PC-9 (cell line): ENCODE results near the gene ARAP3. TPM values are rescaled to one million over a fixed set of nuclear protein-coding genes. Genes with fewer than 3 reads are reported as not detected.
"Not testable (repeated sequence)": the region's sequence is repeated elsewhere in the genome, so short reads cannot be mapped to it uniquely, and the experiment has no call there.

ENCODE experiments used
- BruUV-seq: library from RNA; stranded (reverse); fragments of 400-500 nt; replicated peaks from 2 replicates; lab custom pipeline; 2021; lab: Mats Ljungman, UMichigan
- CTCF ChIA-PET: fragments of 300-600 bp; sonication (Branson Sonifier 250); formaldehyde crosslinking; loops from one replicate; lab custom pipeline; 2022; ENCODE audit warnings: antibody characterized with exemption; lab: Charles Lee
- POLR2A ChIA-PET: fragments of 300-600 bp; sonication (Branson Sonifier 250); formaldehyde crosslinking; loops from one replicate; lab custom pipeline; 2022; ENCODE audit warnings: antibody characterized with exemption; ENCODE audit not compliant: unreplicated experiment; lab: Charles Lee
- DNase-seq, 2 experiments: peaks; one replicate each; pipeline versions ENCODE4 v3.0.0 to v3.0.0-alpha.2; 2015 to 2022; ENCODE audit warnings: mixed read lengths in 1 of 2
- H2AFZ ChIP-seq: fragments of 200-600 bp; sonication (generic); 2 replicates; pipeline ENCODE4 v1.8.1; 2017; ENCODE audit warnings: antibody characterized with exemption
- H3F3A ChIP-seq: fragments of 200-600 bp; sonication (generic); 2 replicates; pipeline ENCODE4 v1.8.1; 2017; ENCODE audit warnings: antibody characterized with exemption, mild to moderate bottlenecking, low read depth; ENCODE audit not compliant: insufficient read depth
- H3K27ac ChIP-seq: fragments of 200-600 bp; sonication (generic); 2 replicates; pipeline ENCODE4 v1.6.1; 2016; ENCODE audit warnings: mixed run types
- H3K27me3 ChIP-seq: fragments of 200-600 bp; sonication (generic); 2 replicates; pipeline ENCODE4 v1.6.1; 2016; ENCODE audit warnings: low read depth, mixed run types; ENCODE audit not compliant: insufficient read depth
- H3K36me3 ChIP-seq: fragments of 200-600 bp; sonication (generic); 2 replicates; pipeline ENCODE4 v1.6.1; 2016; ENCODE audit warnings: low read depth, mixed run types
- H3K4me1 ChIP-seq: fragments of 200-600 bp; sonication (generic); replicated peaks from 2 replicates; pipeline ENCODE4 v1.6.1; 2016; ENCODE audit warnings: mixed run types; ENCODE audit not compliant: insufficient read depth
- H3K4me2 ChIP-seq: fragments of 200-600 bp; sonication (generic); 2 replicates; pipeline ENCODE4 v1.6.1; 2017; ENCODE audit warnings: mixed run types
- H3K4me3 ChIP-seq: fragments of 200-600 bp; sonication (generic); 2 replicates; pipeline ENCODE4 v1.6.1; 2016; ENCODE audit warnings: mixed run types
- H3K79me2 ChIP-seq: fragments of 200-600 bp; sonication (generic); 2 replicates; pipeline ENCODE4 v1.6.1; 2017; ENCODE audit warnings: low read depth, mixed run types
- H3K9me2 ChIP-seq: fragments of 200-600 bp; sonication (generic); 2 replicates; pipeline ENCODE4 v1.8.1; 2017; ENCODE audit warnings: mild to moderate bottlenecking; ENCODE audit not compliant: insufficient read depth
- H3K9me3 ChIP-seq: fragments of 200-600 bp; sonication (generic); 2 replicates; pipeline ENCODE4 v1.8.1; 2016; ENCODE audit warnings: low read depth; ENCODE audit not compliant: insufficient read depth
- H4K20me1 ChIP-seq: fragments of 200-600 bp; sonication (generic); 2 replicates; pipeline ENCODE4 v1.8.1; 2017; ENCODE audit not compliant: insufficient read depth
- EZH2 ChIP-seq: fragments of 200-600 bp; sonication (generic); IDR thresholded peaks from 2 replicates; pipeline ENCODE4 v1.8.0; 2017; ENCODE audit warnings: antibody characterized with exemption, low read depth
- intact Hi-C: fragments of 100-400 bp; cut with micrococcal nuclease; formaldehyde crosslinking; loops from one replicate; pipeline ENCODE4 v1.10.0; 2022; ENCODE audit not compliant: unreplicated experiment
- total RNA-seq: library from RNA; stranded (reverse); gene quantifications from 2 replicates; pipeline ENCODE4 v1.2.3, GENCODE V29; 2021
- TF ChIP-seq, protein P1 (sequence below): fragments of 200-600 bp; sonication (generic); conservative IDR thresholded peaks from 2 replicates; pipeline ENCODE4 v1.6.1; 2017; ENCODE audit warnings: mixed run types, antibody characterized with exemption, mild to moderate bottlenecking, moderate library complexity

ARAP3 gene
- total RNA-seq, 1 experiment from 2014 or later, result 28.0 TPM

DNA sequence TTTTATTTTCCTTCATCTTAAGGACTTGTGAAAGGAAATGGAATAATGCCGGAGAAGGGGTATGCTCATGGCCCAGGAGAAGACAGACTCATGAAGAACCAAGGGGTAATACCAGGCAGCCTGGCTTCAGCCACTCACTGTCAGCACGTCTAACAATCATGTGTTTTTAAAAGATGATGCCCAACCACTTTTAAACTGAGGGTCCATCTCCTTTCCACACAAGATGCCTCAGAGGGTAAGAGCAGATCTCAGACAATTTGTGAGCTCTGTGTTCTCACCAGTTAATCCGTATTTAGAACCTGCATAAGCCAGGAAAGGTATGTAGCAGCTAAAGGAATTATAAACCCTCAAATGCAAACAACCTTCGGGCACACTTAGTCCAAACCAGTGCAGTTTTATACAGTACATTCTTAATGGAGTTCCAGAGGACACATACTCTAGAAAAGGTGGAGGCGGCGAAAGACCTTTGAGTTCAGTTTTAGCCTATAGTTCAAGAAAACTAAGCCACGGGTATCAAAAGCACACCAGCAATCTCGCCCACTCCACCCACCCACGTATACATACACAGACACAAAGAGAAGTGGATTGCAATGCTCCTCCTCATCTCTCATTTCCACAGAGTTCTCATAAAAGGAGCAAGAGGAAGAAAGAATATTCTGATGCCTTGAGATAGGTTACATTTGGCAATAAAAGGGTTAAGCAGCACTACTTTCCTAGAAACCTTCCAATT, 65.9 kb downstream of the ARAP3 start:
- ChIA-PET POLR2A (interaction anchor here (0.6 to 0.7 kb wide), 2 partner anchors 12 to 1133 kb away, joined by 5 to 16 read pairs; no protein-coding TSS in a partner anchor), CTCF (no interaction called here)
- BruUV-seq, result no TSS peak
- H3K36me3 ChIP-seq, result peaks cover 14% of the 10 kb centered on the region
- DNase-seq, result no peak
- H3F3A ChIP-seq, result peaks cover 37% of the 10 kb centered on the region
- H3K4me2 ChIP-seq, result peak overlapping the region; percentile 91
- peaks cover 66% of the 10 kb centered on the region for H3K79me2 ChIP-seq
- no peaks in the 10 kb centered on the region for H3K27me3 ChIP-seq
- H2AFZ ChIP-seq, result no peak overlapping the region
- no peak overlapping the region for H3K4me3 ChIP-seq
- H4K20me1 ChIP-seq, result peaks cover 37% of the 10 kb centered on the region
- H3K27ac ChIP-seq, result no peak overlapping the region
- H3K9me2 ChIP-seq, result no peaks in the 10 kb centered on the region
- intact Hi-C loops, result no loop called here
- H3K9me3 ChIP-seq, result no peaks in the 10 kb centered on the region
- peaks cover 18% of the 10 kb centered on the region for H3K4me1 ChIP-seq
- TF ChIP-seq, protein P1, sequence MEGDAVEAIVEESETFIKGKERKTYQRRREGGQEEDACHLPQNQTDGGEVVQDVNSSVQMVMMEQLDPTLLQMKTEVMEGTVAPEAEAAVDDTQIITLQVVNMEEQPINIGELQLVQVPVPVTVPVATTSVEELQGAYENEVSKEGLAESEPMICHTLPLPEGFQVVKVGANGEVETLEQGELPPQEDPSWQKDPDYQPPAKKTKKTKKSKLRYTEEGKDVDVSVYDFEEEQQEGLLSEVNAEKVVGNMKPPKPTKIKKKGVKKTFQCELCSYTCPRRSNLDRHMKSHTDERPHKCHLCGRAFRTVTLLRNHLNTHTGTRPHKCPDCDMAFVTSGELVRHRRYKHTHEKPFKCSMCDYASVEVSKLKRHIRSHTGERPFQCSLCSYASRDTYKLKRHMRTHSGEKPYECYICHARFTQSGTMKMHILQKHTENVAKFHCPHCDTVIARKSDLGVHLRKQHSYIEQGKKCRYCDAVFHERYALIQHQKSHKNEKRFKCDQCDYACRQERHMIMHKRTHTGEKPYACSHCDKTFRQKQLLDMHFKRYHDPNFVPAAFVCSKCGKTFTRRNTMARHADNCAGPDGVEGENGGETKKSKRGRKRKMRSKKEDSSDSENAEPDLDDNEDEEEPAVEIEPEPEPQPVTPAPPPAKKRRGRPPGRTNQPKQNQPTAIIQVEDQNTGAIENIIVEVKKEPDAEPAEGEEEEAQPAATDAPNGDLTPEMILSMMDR, result no peak
- no peak for TF ChIP-seq EZH2

DNA sequence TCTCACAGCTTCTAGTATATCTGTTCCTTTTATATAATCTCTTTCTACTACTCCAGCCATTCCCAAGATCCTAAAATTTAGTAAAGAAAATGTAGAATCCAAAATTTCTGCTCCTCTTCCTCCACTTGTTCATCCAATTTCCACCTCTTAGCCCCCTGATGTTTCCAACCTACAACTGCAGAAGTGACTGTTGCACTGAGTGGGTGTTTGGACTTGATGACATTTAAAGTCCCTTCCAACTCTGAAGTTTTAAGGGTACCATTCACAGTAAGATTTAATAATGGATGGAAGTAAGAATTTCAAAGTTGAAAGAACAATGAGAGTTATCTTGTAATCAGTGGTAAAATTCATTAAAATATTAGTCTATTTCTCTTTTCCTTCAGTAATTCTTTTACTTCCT, 68.7 kb downstream of the ARAP3 start:
- Histone ChIP-seq H3F3A (peaks cover 25% of the 10 kb centered on the region), H3K9me3 (no peaks in the 10 kb centered on the region), H4K20me1 (peaks cover 53% of the 10 kb centered on the region), H3K4me2 (no peak overlapping the region), H3K4me1 (peaks cover 18% of the 10 kb centered on the region), H3K36me3 (peaks cover 14% of the 10 kb centered on the region), H2AFZ (no peak overlapping the region), H3K4me3 (no peak overlapping the region), H3K27me3 (no peaks in the 10 kb centered on the region), H3K9me2 (no peaks in the 10 kb centered on the region), H3K27ac (no peak overlapping the region), H3K79me2 (peaks cover 94% of the 10 kb centered on the region)
- no TSS peak for BruUV-seq
- ChIA-PET POLR2A (interaction anchor here (0.6 kb wide), 1 partner anchor 265 kb away, joined by 5 read pairs; no protein-coding TSS in a partner anchor), CTCF (no interaction called here)
- intact Hi-C loops, result no loop called here
- no peak for DNase-seq
- TF ChIP-seq, protein P1, result no peak
- TF ChIP-seq EZH2, result no peak

DNA sequence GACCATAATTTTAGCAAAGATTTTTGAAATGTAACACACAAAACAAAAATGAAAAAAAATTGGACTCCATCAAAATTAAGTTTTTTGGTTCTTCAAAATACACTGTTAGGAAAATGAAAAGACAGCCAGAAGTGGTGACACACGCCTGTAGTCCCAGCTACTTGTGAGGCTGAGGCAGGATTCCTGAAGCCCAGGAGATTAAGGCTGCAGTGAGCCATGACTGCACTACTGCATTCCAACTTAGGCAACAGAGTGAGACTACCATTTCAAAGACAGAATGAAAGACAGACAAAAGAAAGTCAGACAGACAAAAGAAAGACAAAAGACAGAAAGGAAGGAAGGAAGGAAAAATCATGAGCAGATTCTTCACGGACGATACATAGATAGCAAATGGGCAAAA, 70.7 kb downstream of the ARAP3 start:
- peaks cover 15% of the 10 kb centered on the region for H3F3A ChIP-seq
- peaks cover 14% of the 10 kb centered on the region for H3K36me3 ChIP-seq
- DNase-seq, result no peak
- intact Hi-C loops, result no loop called here
- no peak overlapping the region for H3K4me2 ChIP-seq
- peaks cover 52% of the 10 kb centered on the region for H4K20me1 ChIP-seq
- H2AFZ ChIP-seq, result no peak overlapping the region
- no peak overlapping the region for H3K27ac ChIP-seq
- H3K9me2 ChIP-seq, result no peaks in the 10 kb centered on the region
- H3K27me3 ChIP-seq, result no peaks in the 10 kb centered on the region
- ChIA-PET POLR2A (no interaction called here), CTCF (no interaction called here)
- H3K9me3 ChIP-seq, result no peaks in the 10 kb centered on the region
- peaks cover 2% of the 10 kb centered on the region; the same call in 1 of the 2 replicates for H3K4me1 ChIP-seq
- TF ChIP-seq EZH2, result no peak
- TF ChIP-seq, protein P1, result no peak
- BruUV-seq, result no TSS peak
- no peak overlapping the region for H3K4me3 ChIP-seq
- H3K79me2 ChIP-seq, result peaks cover 97% of the 10 kb centered on the region

DNA sequence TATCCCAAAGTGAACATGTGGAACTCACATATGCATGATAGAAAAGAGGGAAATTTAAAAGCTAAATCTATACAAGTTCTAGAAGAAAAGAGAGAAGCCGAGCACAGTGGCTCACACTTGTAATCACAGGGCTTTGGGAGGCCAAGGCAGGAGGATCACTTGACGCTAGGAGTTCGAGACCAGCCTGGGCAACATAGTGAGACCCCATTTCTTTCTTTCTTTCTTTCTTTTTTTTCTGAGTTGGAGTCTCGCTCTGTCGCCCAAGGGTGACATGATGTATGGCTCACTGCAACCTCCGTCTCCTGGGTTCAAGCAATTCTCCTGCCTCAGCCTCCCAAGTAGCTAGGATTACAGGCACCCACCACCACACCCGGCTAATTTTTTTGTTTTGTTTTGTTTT, 72.1 kb downstream of the ARAP3 start:
- DNase-seq, POLR2A ChIA-PET, H3K4me3 ChIP-seq, H2AFZ ChIP-seq, H3K4me2 ChIP-seq, intact Hi-C loops, H3K9me3 ChIP-seq, BruUV-seq, H3K36me3 ChIP-seq, H3K4me1 ChIP-seq, H3K9me2 ChIP-seq, H3K27me3 ChIP-seq, CTCF ChIA-PET: not testable (repeated sequence)
- Histone ChIP-seq H3K79me2 (peaks cover 94% of the 10 kb centered on the region), H3K27ac (peak overlapping the region; percentile 9; the same call in 1 of the 2 replicates), H3F3A (peaks cover 22% of the 10 kb centered on the region), H4K20me1 (peaks cover 52% of the 10 kb centered on the region)
